SH-SY5Y (cell line): ENCODE results near the gene INTU.
A peak's percentile ranks its signal among the peaks of the same experiment; 100 is the strongest.

Experiments
- GATA2 ChIP-seq: IDR thresholded peaks from 2 replicates; pipeline ENCODE4 v1.6.1; 2011; ENCODE audit warnings: mild to moderate bottlenecking, low read depth, low read length
- GATA3 ChIP-seq: IDR thresholded peaks from 2 replicates; pipeline ENCODE4 v1.6.1; 2011; ENCODE audit warnings: low read depth, mild to moderate bottlenecking, low read length, moderate library complexity

Gene INTU

GRCh38 chr4:127759893-127760292 lies 127.1 kb downstream of the INTU start:
- TF ChIP-seq GATA3: no peak
- TF ChIP-seq GATA2: no peak

- TF ChIP-seq GATA3: peak; percentile 90
- TF ChIP-seq GATA2: no peak
These were observed 138.9 kb downstream of the INTU start for GRCh38 chr4:127771535-127772275.

GRCh38 chr4:127772769-127773671 lies 140.3 kb downstream of the INTU start:
- TF ChIP-seq GATA2: no peak
- TF ChIP-seq GATA3: no peak

DNA sequence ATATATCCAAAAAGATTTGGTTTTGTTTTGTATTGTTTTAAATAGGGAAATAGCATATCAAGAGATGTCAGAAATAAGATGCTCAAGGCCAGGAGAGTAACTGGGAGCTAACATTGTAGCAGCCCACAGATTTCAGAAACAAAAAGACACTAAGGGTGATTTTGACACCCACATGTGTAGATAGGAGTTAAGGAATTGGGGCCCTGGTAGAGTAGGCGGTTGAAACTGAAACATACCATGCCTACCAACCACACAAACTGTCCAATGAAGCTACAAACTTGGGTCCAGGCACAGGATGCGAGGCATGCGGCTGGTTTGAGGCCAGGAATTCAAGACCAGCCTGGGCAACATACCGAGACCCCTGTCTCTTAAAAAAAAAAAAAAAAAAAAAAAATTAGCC lies 143.1 kb downstream of the INTU start:
- TF ChIP-seq GATA2: no peak
- no peak for TF ChIP-seq GATA3
